K562 (cell line): Measurements from ENCODE around the gene CNDP1. TPM values are rescaled to one million over a fixed set of nuclear protein-coding genes. Genes with fewer than 3 reads are reported as not detected.

Experiments used
- CHCHD3 ChIP-seq: fragments of 250-450 bp; sonication (Bioruptor Pico); IDR thresholded peaks from 2 replicates; pipeline ENCODE4 v2.1.2; 2022; ENCODE audit warnings: mild to moderate bottlenecking
- EP300 ChIP-seq: IDR thresholded peaks from 2 replicates; pipeline ENCODE4 v1.6.1; 2012; ENCODE audit warnings: low read length, improper control_type of control experiment
- FOXK1 ChIP-seq: sonication (generic); formaldehyde crosslinking; IDR thresholded peaks from 2 replicates; pipeline ENCODE4 v1.8.0; 2022; ENCODE audit warnings: missing genetic modification reagents, mild to moderate bottlenecking, borderline replicate concordance
- FUS ChIP-seq: fragments of 200-400 bp; formaldehyde crosslinking; optimal IDR thresholded peaks from 2 replicates; pipeline ENCODE3; 2017; ENCODE audit warnings: low read depth, low read length
- HCFC1 ChIP-seq: IDR thresholded peaks from 2 replicates; pipeline ENCODE4 v1.6.1; 2012; ENCODE audit warnings: low read depth, low read length, improper control_type of control experiment
- ILK ChIP-seq: fragments of 450-650 bp; IDR thresholded peaks from 2 replicates; pipeline ENCODE4 v1.6.1; 2016; ENCODE audit warnings: missing genetic modification characterization, low read depth, mild to moderate bottlenecking, missing compliant biosample characterization, moderate library complexity, borderline replicate concordance
- IRF2 ChIP-seq: sonication (generic); formaldehyde crosslinking; IDR thresholded peaks from 2 replicates; pipeline ENCODE4 v1.8.1; 2022; ENCODE audit warnings: mild to moderate bottlenecking, missing genetic modification reagents
- KHSRP ChIP-seq: fragments of 450-650 bp; IDR thresholded peaks from 2 replicates; pipeline ENCODE4 v1.6.1; 2017
- NCOA1 ChIP-seq: fragments of 450-650 bp; IDR thresholded peaks from 2 replicates; pipeline ENCODE4 v1.6.1; 2016; ENCODE audit warnings: low read depth
- PCBP2 ChIP-seq: fragments of 200-400 bp; formaldehyde crosslinking; IDR thresholded peaks from 2 replicates; pipeline ENCODE4 v1.6.1; 2018; ENCODE audit warnings: low read length, low read depth, mild to moderate bottlenecking, moderate library complexity; ENCODE audit not compliant: poor library complexity, severe bottlenecking
- PHB ChIP-seq: fragments of 250-450 bp; sonication (Bioruptor Pico); IDR thresholded peaks from 2 replicates; pipeline ENCODE4 v1.5.0; 2021
- RUNX1 ChIP-seq: sonication (generic); IDR thresholded peaks from 2 replicates; pipeline ENCODE4 v1.6.1; 2016; ENCODE audit warnings: antibody characterized with exemption, low read depth
- TAF1 ChIP-seq: IDR thresholded peaks from 2 replicates; pipeline ENCODE4 v1.6.1; 2011; ENCODE audit warnings: mild to moderate bottlenecking, low read length, moderate library complexity; ENCODE audit not compliant: insufficient read depth, control insufficient read depth, severe bottlenecking; ENCODE audit errors: extremely low read depth
- WHSC1 ChIP-seq: IDR thresholded peaks from one replicate; pipeline ENCODE4 v1.6.1; 2012; ENCODE audit warnings: low read length, control low read depth, inconsistent platforms
- ZBTB17 ChIP-seq: fragments of 450-650 bp; formaldehyde crosslinking; IDR thresholded peaks from 2 replicates; pipeline ENCODE4 v1.4.0; 2020; ENCODE audit warnings: mild to moderate bottlenecking
- ZNF175 ChIP-seq: fragments of 200-800 bp; sonication (Bioruptor generic); IDR thresholded peaks from 2 replicates; pipeline ENCODE4 v1.6.1; 2016; ENCODE audit warnings: low read depth, mild to moderate bottlenecking, missing genetic modification characterization, missing compliant biosample characterization
- ZNF217 ChIP-seq: sonication (generic); formaldehyde crosslinking; IDR thresholded peaks from 2 replicates; pipeline ENCODE4 v1.8.0; 2022; ENCODE audit warnings: mild to moderate bottlenecking, missing genetic modification reagents
- ZNF232 ChIP-seq: sonication (generic); formaldehyde crosslinking; IDR thresholded peaks from 2 replicates; pipeline ENCODE4 v1.8.0; 2022; ENCODE audit warnings: mild to moderate bottlenecking, missing genetic modification reagents
- ZNF695 ChIP-seq: fragments of 450-650 bp; formaldehyde crosslinking; IDR thresholded peaks from 2 replicates; pipeline ENCODE4 v1.4.0; 2020; ENCODE audit warnings: mild to moderate bottlenecking, moderate library complexity
- ZZZ3 ChIP-seq: fragments of 450-650 bp; IDR thresholded peaks from 2 replicates; pipeline ENCODE4 v1.6.1; 2016; ENCODE audit warnings: antibody characterized with exemption, mild to moderate bottlenecking, moderate library complexity
- polyA plus RNA-seq, 8 experiments: library from polyadenylated mRNA; depleted of rRNA in 4 of 8; stranded (reverse) in 5 of 8; unstranded in 3 of 8; fragments of >200 nt; fragmentation: Nextera tagmentation in 2 of 8; fragmentation: Illumina TruSeq in 1 of 8; extraction: Ambion mirVana in 2 of 8; extraction: Trizol in 1 of 8; gene quantifications; 2 replicates each; pipeline versions ENCODE4 v1.2.1 to v1.2.3, GENCODE V29; 2011 to 2014; ENCODE audit warnings: inconsistent platforms in 1 of 8, missing spikeins in 1 of 8
- total RNA-seq, 7 experiments: library from RNA; depleted of rRNA in 6 of 7; stranded (reverse); fragments of >200 nt in 6 of 7; fragmentation: Illumina TruSeq in 2 of 7; extraction: Trizol in 2 of 7; gene quantifications; 2 replicates each; pipeline versions ENCODE4 v1.2.1 to v1.2.3, GENCODE V29; 2011 to 2021; ENCODE audit warnings: low replicate concordance in 1 of 7
- TF ChIP-seq, protein P1 (sequence below): fragments of 450-650 bp; IDR thresholded peaks from 2 replicates; pipeline ENCODE4 v1.6.1; 2016; ENCODE audit warnings: borderline replicate concordance
- TF ChIP-seq, protein P2 (sequence below): sonication (generic); formaldehyde crosslinking; IDR thresholded peaks from 2 replicates; pipeline ENCODE4 v1.8.0; 2022; ENCODE audit warnings: mild to moderate bottlenecking, missing genetic modification reagents, borderline replicate concordance
- TF ChIP-seq, protein P3 (sequence below): IDR thresholded peaks from 2 replicates; pipeline ENCODE4 v1.6.1; 2011; ENCODE audit not compliant: insufficient read length; ENCODE audit errors: extremely low read depth
- TF ChIP-seq, protein P4 (sequence below), 2 experiments: fragments of 250-450 bp in 1 of 2; fragments of 450-650 bp in 1 of 2; sonication (Bioruptor Pico) in 1 of 2; IDR thresholded peaks; 2 replicates each; pipeline versions ENCODE4 v1.6.1 to v1.8.0; 2016 to 2021; ENCODE audit warnings: mild to moderate bottlenecking in 2 of 2, moderate library complexity in 2 of 2, missing compliant biosample characterization in 1 of 2, missing genetic modification characterization in 1 of 2

CNDP1 gene
- total and polyA plus RNA-seq, 9 of the 15 experiments (the other 6 are each of a cell fraction or from before 2014, with no cell fraction given), result not detected

DNA sequence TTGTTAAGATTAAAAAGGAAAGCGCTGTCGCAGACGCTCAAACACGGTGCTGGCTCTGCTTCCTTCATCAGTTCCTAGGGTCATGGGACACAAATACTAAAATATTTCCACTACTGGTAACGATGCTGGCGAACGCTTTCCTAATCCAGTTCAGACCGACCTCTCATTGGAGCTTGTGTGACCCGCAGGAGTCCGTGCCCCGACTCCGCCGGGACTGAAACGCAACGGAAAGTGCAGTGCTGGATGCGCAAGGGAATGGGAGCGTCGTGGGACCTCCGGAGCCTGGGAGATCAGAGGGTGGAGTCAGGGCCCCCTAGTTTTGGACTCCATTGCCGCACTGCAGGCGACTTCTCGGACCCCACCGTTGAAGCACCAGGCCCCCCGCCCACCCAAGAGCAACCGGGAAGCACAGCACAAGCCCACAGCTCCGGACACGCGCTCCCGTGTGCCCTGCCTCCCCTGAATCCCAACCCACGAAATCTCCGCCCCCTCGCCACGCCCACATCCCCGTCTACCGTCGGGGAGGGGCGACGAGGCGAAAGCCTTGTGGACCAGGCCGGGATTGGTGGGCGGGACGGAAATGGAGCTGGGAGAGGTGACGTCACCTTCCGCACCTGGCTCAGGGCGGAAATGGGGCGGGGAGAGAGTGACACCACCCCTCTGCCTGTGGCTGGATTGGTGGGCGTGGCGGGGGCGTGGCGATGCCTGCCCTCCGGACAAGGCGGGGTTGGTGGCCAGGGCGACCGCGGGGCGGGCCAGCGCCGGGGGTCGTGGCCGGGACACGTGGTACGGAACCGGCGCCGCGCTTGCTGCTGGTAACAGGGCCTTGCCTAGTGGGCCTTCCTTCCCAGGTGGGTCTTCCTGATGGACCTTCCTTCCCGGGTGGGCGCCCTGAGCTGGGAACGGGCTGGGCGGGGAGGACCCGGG, 38.5 kb upstream of the CNDP1 start, which contains the start of gene CNDP2 (continued):
- TF ChIP-seq, protein P1, sequence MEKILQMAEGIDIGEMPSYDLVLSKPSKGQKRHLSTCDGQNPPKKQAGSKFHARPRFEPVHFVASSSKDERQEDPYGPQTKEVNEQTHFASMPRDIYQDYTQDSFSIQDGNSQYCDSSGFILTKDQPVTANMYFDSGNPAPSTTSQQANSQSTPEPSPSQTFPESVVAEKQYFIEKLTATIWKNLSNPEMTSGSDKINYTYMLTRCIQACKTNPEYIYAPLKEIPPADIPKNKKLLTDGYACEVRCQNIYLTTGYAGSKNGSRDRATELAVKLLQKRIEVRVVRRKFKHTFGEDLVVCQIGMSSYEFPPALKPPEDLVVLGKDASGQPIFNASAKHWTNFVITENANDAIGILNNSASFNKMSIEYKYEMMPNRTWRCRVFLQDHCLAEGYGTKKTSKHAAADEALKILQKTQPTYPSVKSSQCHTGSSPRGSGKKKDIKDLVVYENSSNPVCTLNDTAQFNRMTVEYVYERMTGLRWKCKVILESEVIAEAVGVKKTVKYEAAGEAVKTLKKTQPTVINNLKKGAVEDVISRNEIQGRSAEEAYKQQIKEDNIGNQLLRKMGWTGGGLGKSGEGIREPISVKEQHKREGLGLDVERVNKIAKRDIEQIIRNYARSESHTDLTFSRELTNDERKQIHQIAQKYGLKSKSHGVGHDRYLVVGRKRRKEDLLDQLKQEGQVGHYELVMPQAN, result peak; percentile 83; the same call in 1 of the 2 replicates
- TF ChIP-seq KHSRP, result peak; percentile 50; the same call in 1 of the 2 replicates
- no peak for TF ChIP-seq IRF2 (CRISPR knock-in tag)
- TF ChIP-seq PHB, result no peak
- TF ChIP-seq ILK, result no peak
- no peak for TF ChIP-seq ZZZ3
- peak; percentile 66 for TF ChIP-seq ZNF175 (CRISPR knock-in tag)
- TF ChIP-seq TAF1, result peak; percentile 35
- no peak for TF ChIP-seq RUNX1
- TF ChIP-seq ZNF217, result no peak
- no peak for TF ChIP-seq ZNF695 (CRISPR knock-in tag)
- TF ChIP-seq, protein P2, sequence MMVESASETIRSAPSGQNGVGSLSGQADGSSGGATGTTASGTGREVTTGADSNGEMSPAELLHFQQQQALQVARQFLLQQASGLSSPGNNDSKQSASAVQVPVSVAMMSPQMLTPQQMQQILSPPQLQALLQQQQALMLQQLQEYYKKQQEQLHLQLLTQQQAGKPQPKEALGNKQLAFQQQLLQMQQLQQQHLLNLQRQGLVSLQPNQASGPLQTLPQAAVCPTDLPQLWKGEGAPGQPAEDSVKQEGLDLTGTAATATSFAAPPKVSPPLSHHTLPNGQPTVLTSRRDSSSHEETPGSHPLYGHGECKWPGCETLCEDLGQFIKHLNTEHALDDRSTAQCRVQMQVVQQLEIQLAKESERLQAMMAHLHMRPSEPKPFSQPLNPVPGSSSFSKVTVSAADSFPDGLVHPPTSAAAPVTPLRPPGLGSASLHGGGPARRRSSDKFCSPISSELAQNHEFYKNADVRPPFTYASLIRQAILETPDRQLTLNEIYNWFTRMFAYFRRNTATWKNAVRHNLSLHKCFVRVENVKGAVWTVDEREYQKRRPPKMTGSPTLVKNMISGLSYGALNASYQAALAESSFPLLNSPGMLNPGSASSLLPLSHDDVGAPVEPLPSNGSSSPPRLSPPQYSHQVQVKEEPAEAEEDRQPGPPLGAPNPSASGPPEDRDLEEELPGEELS, result no peak
- TF ChIP-seq, protein P3, sequence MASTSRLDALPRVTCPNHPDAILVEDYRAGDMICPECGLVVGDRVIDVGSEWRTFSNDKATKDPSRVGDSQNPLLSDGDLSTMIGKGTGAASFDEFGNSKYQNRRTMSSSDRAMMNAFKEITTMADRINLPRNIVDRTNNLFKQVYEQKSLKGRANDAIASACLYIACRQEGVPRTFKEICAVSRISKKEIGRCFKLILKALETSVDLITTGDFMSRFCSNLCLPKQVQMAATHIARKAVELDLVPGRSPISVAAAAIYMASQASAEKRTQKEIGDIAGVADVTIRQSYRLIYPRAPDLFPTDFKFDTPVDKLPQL, result no peak
- TF ChIP-seq FUS, result no peak
- TF ChIP-seq PCBP2, result no peak
- no peak for TF ChIP-seq WHSC1
- TF ChIP-seq EP300, result no peak
- TF ChIP-seq, protein P4, sequence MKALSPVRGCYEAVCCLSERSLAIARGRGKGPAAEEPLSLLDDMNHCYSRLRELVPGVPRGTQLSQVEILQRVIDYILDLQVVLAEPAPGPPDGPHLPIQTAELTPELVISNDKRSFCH (CRISPR knock-in tag; IDR thresholded peaks at IDR 0.05), result no peak
- TF ChIP-seq, protein P4 (tag; IDR thresholded peaks at IDR 0.05), result no peak
- TF ChIP-seq HCFC1, result no peak; the same call in 1 of the 2 replicates
- no peak for TF ChIP-seq NCOA1
- TF ChIP-seq ZNF232 (CRISPR knock-in tag), result no peak
- TF ChIP-seq ZBTB17 (CRISPR knock-in tag), result no peak
- no peak for TF ChIP-seq FOXK1
- no peak for TF ChIP-seq CHCHD3 (CRISPR knock-in tag)
